Measurements from ENCODE around the gene SLC39A10. TPM values are rescaled to one million over a fixed set of nuclear protein-coding genes. Genes with fewer than 3 reads are reported as not detected.

The SLC39A10 gene
- total RNA-seq, 1 donor from 2014 or later = 13.4 TPM

- Histone ChIP-seq H3K4me3 (ENCODE audit: low read depth, low read length) (no peak overlapping the region), H3K36me3 (ENCODE audit: control insufficient read depth, insufficient read depth, low read length) (no peaks in the 10 kb centered on the region), H3K27me3 (ENCODE audit: control insufficient read depth, insufficient read depth, low read length) (no peaks in the 10 kb centered on the region)
- DNase-seq (ENCODE audit: low read depth) (no peak), FAIRE-seq (no peak)
- no peak for TF ChIP-seq CTCF (IDR thresholded peaks at IDR 0.05; ENCODE audit: insufficient read depth, low read length, severe bottlenecking)
Measured at GRCh38 chr2:195706161-195706900, 49.3 kb downstream of the SLC39A10 start.

GRCh38 chr2:195709901-195710806, 53.1 kb downstream of the SLC39A10 start:
- no peak for FAIRE-seq
- peak; percentile 17 for DNase-seq (ENCODE audit: low read depth)
- Histone ChIP-seq H3K27me3 (ENCODE audit: control insufficient read depth, insufficient read depth, low read length) (no peaks in the 10 kb centered on the region), H3K36me3 (ENCODE audit: control insufficient read depth, insufficient read depth, low read length) (no peaks in the 10 kb centered on the region), H3K4me3 (ENCODE audit: low read depth, low read length) (no peak overlapping the region)
- TF ChIP-seq CTCF (IDR thresholded peaks at IDR 0.05; ENCODE audit: insufficient read depth, low read length, severe bottlenecking) = no peak

- TF ChIP-seq CTCF (IDR thresholded peaks at IDR 0.05; ENCODE audit: insufficient read depth, low read length, severe bottlenecking) = no peak
- no peak overlapping the region for H3K4me3 ChIP-seq (ENCODE audit: low read depth, low read length)
- H3K36me3 ChIP-seq (ENCODE audit: control insufficient read depth, insufficient read depth, low read length) = no peaks in the 10 kb centered on the region
- H3K27me3 ChIP-seq (ENCODE audit: control insufficient read depth, insufficient read depth, low read length) = no peaks in the 10 kb centered on the region
- DNase-seq (ENCODE audit: low read depth) (peak; percentile 7), FAIRE-seq (no peak)
Measured at GRCh38 chr2:195711478-195711877, 54.5 kb downstream of the SLC39A10 start.

GRCh38 chr2:195716466-195716865, 59.4 kb downstream of the SLC39A10 start:
- no peak for TF ChIP-seq CTCF (IDR thresholded peaks at IDR 0.05; ENCODE audit: insufficient read depth, low read length, severe bottlenecking)
- FAIRE-seq = no peak
- Histone ChIP-seq H3K27me3 (ENCODE audit: control insufficient read depth, insufficient read depth, low read length) (no peaks in the 10 kb centered on the region), H3K4me3 (ENCODE audit: low read depth, low read length) (no peak overlapping the region), H3K36me3 (ENCODE audit: control insufficient read depth, insufficient read depth, low read length) (no peaks in the 10 kb centered on the region)
- DNase-seq (ENCODE audit: low read depth) = no peak

GRCh38 chr2:195721042-195721441, 64.0 kb downstream of the SLC39A10 start:
- peaks cover 2% of the 10 kb centered on the region for H3K36me3 ChIP-seq (ENCODE audit: control insufficient read depth, insufficient read depth, low read length)
- DNase-seq (ENCODE audit: low read depth) (peak; percentile 17), FAIRE-seq (no peak)
- TF ChIP-seq CTCF (IDR thresholded peaks at IDR 0.05; ENCODE audit: insufficient read depth, low read length, severe bottlenecking) = no peak
- H3K27me3 ChIP-seq (ENCODE audit: control insufficient read depth, insufficient read depth, low read length) = no peaks in the 10 kb centered on the region
- no peak overlapping the region for H3K4me3 ChIP-seq (ENCODE audit: low read depth, low read length)
